ENCODE data around the gene EIF3D.

EIF3D gene

DNA sequence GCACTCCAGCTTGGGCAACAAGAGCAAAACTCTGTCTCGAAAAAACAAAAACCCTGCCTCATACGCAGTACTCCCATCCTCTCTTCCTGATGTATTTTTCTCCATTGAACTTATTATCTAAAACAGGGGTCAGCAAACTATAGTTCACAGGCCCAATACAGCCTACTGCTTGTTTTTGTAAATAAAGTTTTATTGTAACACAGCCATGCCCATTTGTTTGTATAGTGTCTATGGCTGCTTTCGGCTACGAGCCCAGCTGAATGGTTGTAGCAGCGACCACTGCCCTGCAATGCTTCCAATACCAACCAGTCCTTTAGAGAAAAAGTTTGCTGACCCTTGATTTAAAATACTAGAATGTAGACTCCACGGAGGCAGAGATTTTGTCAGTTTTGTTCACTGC is 53.6 kb downstream of the EIF3D start:
- no peak for TF ChIP-seq YY1 (IDR thresholded peaks at IDR 0.05; ENCODE audit: low read depth)
- TF ChIP-seq EP300 (IDR thresholded peaks at IDR 0.05; ENCODE audit: borderline replicate concordance) = no peak
- TF ChIP-seq, protein P1, sequence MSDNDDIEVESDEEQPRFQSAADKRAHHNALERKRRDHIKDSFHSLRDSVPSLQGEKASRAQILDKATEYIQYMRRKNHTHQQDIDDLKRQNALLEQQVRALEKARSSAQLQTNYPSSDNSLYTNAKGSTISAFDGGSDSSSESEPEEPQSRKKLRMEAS (IDR thresholded peaks at IDR 0.05) = no peak
- no peak for TF ChIP-seq CREB1 (IDR thresholded peaks at IDR 0.05; ENCODE audit: low read depth)
- TF ChIP-seq TCF12 (IDR thresholded peaks at IDR 0.05; ENCODE audit: low read depth) = no peak
- no peak for TF ChIP-seq FOXM1 (IDR thresholded peaks at IDR 0.05; ENCODE audit: borderline replicate concordance, low read depth)
- no peak for TF ChIP-seq RAD21 (IDR thresholded peaks at IDR 0.05; ENCODE audit: low read depth)
- TF ChIP-seq NFIC (IDR thresholded peaks at IDR 0.05) = no peak
- TF ChIP-seq TAF1 (IDR thresholded peaks at IDR 0.05; ENCODE audit: low read depth) = no peak
- TF ChIP-seq ZBTB7A (IDR thresholded peaks at IDR 0.05; ENCODE audit: low read depth) = no peak
- TF ChIP-seq EGR1 (IDR thresholded peaks at IDR 0.05) = no peak
- no peak for TF ChIP-seq TEAD4 (IDR thresholded peaks at IDR 0.05)
- TF ChIP-seq, protein P2, sequence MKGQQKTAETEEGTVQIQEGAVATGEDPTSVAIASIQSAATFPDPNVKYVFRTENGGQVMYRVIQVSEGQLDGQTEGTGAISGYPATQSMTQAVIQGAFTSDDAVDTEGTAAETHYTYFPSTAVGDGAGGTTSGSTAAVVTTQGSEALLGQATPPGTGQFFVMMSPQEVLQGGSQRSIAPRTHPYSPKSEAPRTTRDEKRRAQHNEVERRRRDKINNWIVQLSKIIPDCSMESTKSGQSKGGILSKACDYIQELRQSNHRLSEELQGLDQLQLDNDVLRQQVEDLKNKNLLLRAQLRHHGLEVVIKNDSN (IDR thresholded peaks at IDR 0.05) = no peak
- TF ChIP-seq, protein P3, sequence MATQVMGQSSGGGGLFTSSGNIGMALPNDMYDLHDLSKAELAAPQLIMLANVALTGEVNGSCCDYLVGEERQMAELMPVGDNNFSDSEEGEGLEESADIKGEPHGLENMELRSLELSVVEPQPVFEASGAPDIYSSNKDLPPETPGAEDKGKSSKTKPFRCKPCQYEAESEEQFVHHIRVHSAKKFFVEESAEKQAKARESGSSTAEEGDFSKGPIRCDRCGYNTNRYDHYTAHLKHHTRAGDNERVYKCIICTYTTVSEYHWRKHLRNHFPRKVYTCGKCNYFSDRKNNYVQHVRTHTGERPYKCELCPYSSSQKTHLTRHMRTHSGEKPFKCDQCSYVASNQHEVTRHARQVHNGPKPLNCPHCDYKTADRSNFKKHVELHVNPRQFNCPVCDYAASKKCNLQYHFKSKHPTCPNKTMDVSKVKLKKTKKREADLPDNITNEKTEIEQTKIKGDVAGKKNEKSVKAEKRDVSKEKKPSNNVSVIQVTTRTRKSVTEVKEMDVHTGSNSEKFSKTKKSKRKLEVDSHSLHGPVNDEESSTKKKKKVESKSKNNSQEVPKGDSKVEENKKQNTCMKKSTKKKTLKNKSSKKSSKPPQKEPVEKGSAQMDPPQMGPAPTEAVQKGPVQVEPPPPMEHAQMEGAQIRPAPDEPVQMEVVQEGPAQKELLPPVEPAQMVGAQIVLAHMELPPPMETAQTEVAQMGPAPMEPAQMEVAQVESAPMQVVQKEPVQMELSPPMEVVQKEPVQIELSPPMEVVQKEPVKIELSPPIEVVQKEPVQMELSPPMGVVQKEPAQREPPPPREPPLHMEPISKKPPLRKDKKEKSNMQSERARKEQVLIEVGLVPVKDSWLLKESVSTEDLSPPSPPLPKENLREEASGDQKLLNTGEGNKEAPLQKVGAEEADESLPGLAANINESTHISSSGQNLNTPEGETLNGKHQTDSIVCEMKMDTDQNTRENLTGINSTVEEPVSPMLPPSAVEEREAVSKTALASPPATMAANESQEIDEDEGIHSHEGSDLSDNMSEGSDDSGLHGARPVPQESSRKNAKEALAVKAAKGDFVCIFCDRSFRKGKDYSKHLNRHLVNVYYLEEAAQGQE (IDR thresholded peaks at IDR 0.05; ENCODE audit: low read depth) = no peak
- TF ChIP-seq CEBPB (IDR thresholded peaks at IDR 0.05) = no peak

DNA sequence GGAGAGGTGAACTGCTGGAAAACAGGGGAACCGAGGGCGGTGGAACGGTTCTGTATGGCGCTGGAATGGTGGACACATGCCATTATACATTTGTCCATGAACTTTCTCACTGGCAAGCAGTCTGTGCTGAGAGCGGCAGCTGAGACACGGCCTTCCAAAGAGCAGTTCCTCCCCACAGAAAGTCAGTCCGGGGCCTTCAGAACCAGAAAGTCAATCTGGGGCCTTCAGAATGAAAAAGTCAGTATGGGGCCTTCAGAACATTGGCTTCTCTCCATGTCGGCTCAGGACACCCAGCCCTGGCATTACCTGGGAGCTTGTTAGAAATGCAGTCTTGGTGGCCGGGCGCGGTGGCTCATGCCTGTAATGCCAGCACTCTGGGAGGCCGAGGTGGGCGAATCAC is 56.3 kb downstream of the EIF3D start:
- no peak for TF ChIP-seq EGR1 (IDR thresholded peaks at IDR 0.05)
- TF ChIP-seq, protein P2 (IDR thresholded peaks at IDR 0.05) = no peak
- no peak for TF ChIP-seq RAD21 (IDR thresholded peaks at IDR 0.05; ENCODE audit: low read depth)
- TF ChIP-seq, protein P3 (IDR thresholded peaks at IDR 0.05; ENCODE audit: low read depth) = no peak
- TF ChIP-seq CREB1 (IDR thresholded peaks at IDR 0.05; ENCODE audit: low read depth) = no peak
- no peak for TF ChIP-seq EP300 (IDR thresholded peaks at IDR 0.05; ENCODE audit: borderline replicate concordance)
- no peak for TF ChIP-seq TEAD4 (IDR thresholded peaks at IDR 0.05)
- TF ChIP-seq TAF1 (IDR thresholded peaks at IDR 0.05; ENCODE audit: low read depth) = no peak
- TF ChIP-seq, protein P1 (IDR thresholded peaks at IDR 0.05) = no peak

DNA sequence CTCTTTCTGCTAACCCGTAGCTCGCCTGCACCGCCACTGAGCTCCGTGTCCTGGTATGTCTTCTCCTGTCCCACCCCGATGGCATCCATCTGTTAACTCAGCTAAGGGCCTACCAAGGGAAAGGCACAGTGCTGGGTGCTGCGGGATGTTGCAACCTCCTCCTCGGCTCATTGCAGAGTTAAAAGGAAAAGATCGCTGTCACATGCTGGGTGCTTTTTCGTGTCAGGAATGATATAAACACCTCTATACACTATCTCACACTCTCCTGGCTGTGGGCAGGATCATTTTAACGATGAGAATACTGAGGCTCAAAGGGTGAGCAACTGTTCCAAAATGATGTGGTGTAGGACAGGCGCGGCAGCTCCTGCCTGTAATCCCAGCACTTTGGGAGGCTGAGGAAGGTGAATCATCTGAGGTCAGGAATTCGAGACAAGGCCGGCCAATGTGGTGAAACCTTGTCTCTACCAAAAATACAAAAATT is 57.6 kb downstream of the EIF3D start:
- TF ChIP-seq CREB1 (IDR thresholded peaks at IDR 0.05; ENCODE audit: low read depth) (no peak), EGR1 (IDR thresholded peaks at IDR 0.05) (no peak), FOXM1 (IDR thresholded peaks at IDR 0.05; ENCODE audit: borderline replicate concordance, low read depth) (no peak), YY1 (IDR thresholded peaks at IDR 0.05; ENCODE audit: low read depth) (no peak), ZBTB7A (IDR thresholded peaks at IDR 0.05; ENCODE audit: low read depth) (no peak), TEAD4 (IDR thresholded peaks at IDR 0.05) (no peak), CEBPB (IDR thresholded peaks at IDR 0.05) (no peak), TAF1 (IDR thresholded peaks at IDR 0.05; ENCODE audit: low read depth) (no peak), EP300 (IDR thresholded peaks at IDR 0.05; ENCODE audit: borderline replicate concordance) (no peak), NFIC (IDR thresholded peaks at IDR 0.05) (no peak)
- TF ChIP-seq, protein P2 (IDR thresholded peaks at IDR 0.05) = no peak
- TF ChIP-seq, protein P1 (IDR thresholded peaks at IDR 0.05) = no peak

DNA sequence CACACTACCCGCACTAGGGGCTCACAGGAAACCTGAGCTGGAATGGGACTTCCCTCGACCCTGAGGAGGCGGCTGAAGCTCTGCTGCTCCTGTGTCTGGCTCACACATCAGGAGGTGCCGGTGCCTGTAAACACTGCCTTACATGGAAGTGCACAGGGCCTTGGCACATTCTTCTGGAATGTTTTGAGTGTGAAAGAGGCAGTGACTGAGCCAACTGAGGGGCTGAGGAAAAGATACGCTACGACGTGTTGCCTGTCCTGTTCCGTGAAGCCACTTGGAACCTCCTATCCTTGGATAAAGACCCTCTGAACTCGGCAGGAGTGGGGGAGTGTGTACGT is 58.0 kb downstream of the EIF3D start:
- no peak for TF ChIP-seq TCF12 (IDR thresholded peaks at IDR 0.05; ENCODE audit: low read depth)
- TF ChIP-seq, protein P2 (IDR thresholded peaks at IDR 0.05) = no peak
- no peak for TF ChIP-seq YY1 (IDR thresholded peaks at IDR 0.05; ENCODE audit: low read depth)
- no peak for TF ChIP-seq RAD21 (IDR thresholded peaks at IDR 0.05; ENCODE audit: low read depth)
- TF ChIP-seq CEBPB (IDR thresholded peaks at IDR 0.05) = no peak
- TF ChIP-seq, protein P1 (IDR thresholded peaks at IDR 0.05) = no peak
- no peak for TF ChIP-seq EP300 (IDR thresholded peaks at IDR 0.05; ENCODE audit: borderline replicate concordance)
